ENCODE results near the gene FGFRL1.

Gene FGFRL1

GRCh38 chr4:1055721-1056590 is 44.5 kb downstream of the FGFRL1 start:
- no peak overlapping the region for H3K4me3 ChIP-seq (ENCODE audit: low read depth, low read length)
- DNase-seq (ENCODE audit: low read depth), result peak; percentile 47
- TF ChIP-seq, protein P1, sequence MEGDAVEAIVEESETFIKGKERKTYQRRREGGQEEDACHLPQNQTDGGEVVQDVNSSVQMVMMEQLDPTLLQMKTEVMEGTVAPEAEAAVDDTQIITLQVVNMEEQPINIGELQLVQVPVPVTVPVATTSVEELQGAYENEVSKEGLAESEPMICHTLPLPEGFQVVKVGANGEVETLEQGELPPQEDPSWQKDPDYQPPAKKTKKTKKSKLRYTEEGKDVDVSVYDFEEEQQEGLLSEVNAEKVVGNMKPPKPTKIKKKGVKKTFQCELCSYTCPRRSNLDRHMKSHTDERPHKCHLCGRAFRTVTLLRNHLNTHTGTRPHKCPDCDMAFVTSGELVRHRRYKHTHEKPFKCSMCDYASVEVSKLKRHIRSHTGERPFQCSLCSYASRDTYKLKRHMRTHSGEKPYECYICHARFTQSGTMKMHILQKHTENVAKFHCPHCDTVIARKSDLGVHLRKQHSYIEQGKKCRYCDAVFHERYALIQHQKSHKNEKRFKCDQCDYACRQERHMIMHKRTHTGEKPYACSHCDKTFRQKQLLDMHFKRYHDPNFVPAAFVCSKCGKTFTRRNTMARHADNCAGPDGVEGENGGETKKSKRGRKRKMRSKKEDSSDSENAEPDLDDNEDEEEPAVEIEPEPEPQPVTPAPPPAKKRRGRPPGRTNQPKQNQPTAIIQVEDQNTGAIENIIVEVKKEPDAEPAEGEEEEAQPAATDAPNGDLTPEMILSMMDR (IDR thresholded peaks at IDR 0.05; ENCODE audit: insufficient read depth, low read depth, low read length, missing control alignments), result no peak

DNA sequence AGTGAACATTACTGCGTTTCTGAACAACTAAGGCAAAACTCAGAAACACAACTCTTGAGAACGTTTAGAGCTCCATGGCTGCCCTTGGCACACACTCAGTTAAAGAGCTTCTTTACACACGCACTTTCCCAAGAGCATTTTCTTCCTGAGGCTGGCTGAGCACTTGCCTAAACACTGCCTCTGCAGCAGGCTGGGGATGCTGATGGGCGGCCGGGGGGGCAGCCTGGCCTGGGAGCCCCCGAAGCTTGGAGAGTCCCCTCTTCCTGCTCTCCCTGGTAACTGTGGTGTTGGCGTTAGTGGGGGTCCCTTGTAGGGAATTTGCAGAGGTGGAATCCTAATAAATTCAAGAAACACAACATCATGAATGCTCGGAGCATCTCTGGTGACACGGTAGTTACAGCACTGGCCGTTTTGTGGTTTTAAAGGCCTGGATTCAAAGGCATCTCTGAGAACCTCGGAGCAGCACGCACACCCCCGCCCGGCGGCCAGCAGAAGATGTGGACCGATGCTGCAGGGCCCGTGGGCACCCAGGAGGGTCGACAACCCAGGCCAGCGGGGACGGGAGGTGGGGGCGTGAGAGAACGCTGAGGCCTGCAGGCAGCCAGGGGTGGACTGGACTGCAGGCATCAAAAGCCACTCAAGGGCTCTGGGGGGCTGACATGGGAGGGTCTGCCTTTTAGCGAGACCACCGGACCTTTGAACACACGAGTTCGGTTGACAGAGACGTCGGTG is 45.4 kb downstream of the FGFRL1 start:
- no peak overlapping the region for H3K4me3 ChIP-seq (ENCODE audit: low read depth, low read length)
- no peak for DNase-seq (ENCODE audit: low read depth)
- TF ChIP-seq, protein P1 (IDR thresholded peaks at IDR 0.05; ENCODE audit: insufficient read depth, low read depth, low read length, missing control alignments), result no peak

DNA sequence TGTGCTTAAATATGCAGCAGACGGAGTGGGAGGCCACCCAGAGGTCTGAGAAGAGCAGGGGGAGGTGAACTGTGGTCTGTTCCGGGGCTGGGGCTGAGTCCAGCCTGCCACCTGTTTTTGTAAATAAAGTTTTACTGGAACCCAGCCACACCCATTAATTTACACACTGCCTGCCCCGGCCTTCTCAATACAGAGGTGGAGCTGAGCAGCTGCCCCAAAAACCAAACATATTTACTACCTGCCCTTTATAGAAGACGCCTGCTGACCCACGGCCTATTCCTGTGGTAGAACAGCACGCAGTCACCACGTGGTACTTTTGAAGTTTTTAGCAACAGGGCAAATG is 45.9 kb downstream of the FGFRL1 start:
- no peak overlapping the region for H3K4me3 ChIP-seq (ENCODE audit: low read depth, low read length)
- no peak for DNase-seq (ENCODE audit: low read depth)
- TF ChIP-seq, protein P1 (IDR thresholded peaks at IDR 0.05; ENCODE audit: insufficient read depth, low read depth, low read length, missing control alignments), result no peak

DNA sequence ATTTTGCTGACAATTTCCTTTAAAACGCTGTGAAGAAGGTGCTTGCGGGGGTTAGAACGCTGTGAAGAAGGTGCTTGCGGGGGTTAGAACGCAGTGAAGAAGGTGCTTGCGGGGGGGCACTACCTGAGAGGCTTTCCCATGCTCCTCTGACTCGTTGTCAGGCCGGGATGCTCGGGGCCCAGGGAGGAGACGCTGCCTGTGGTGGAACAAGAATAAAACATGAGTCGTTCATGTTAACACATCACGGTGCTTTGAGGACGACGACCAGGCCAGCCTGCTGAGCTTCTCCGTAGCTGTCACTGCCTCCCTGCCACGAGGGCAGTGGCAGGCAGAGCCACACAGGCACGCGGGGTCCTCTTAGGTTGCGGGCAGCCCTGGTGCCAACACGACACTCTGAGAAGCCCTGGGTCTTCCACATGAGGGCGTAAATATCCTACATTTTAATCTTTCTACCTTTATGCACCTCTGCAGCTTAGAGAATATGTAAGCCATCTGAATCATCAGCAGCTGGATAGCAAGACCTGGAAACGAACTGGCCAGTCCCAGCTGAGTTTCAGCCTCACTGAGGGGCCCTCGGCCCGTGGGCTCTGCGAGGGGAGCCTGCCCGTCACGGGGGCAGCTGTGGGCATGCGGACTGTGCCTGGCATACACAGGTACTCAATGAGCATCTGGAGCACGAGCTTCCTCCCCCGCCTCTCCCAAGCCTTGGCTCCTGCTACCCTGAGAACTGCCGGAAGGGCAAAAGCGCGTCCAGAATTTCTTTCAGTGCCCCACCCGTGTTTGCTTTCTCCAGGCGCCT is 47.0 kb downstream of the FGFRL1 start:
- DNase-seq (ENCODE audit: low read depth), result no peak
- TF ChIP-seq, protein P1 (IDR thresholded peaks at IDR 0.05; ENCODE audit: insufficient read depth, low read depth, low read length, missing control alignments), result no peak
- no peak overlapping the region for H3K4me3 ChIP-seq (ENCODE audit: low read depth, low read length)

GRCh38 chr4:1058997-1059665 is 47.7 kb downstream of the FGFRL1 start:
- H3K4me3 ChIP-seq (ENCODE audit: low read depth, low read length), result no peak overlapping the region
- TF ChIP-seq, protein P1 (IDR thresholded peaks at IDR 0.05; ENCODE audit: insufficient read depth, low read depth, low read length, missing control alignments), result no peak
- no peak for DNase-seq (ENCODE audit: low read depth)

DNA sequence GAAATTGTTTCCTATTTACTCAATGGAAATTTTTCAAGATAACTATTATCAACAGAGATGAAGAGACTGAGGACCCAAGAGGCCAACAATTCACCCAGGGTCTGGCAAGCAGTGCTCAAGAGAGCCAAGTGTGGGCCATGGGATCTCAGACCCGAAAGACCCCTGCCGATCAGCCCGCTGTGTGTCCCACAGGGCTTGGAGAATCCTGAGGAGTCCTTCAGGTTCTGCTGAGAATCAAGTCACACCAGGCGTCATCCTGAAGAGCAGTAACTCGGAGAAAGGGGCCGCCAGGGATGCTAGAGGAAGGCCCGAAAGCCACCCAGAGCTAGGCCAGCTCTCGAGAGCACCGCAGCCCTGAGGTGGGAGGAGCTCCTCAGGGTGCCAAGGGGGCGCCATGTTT is 48.7 kb downstream of the FGFRL1 start:
- TF ChIP-seq, protein P1 (IDR thresholded peaks at IDR 0.05; ENCODE audit: insufficient read depth, low read depth, low read length, missing control alignments), result no peak
- no peak overlapping the region for H3K4me3 ChIP-seq (ENCODE audit: low read depth, low read length)
- no peak for DNase-seq (ENCODE audit: low read depth)

Measured in GM12865 (cell line).